ENCODE data around the gene MYEOV. TPM values are rescaled to one million over a fixed set of nuclear protein-coding genes. Genes with fewer than 3 reads are reported as not detected.

Gene MYEOV
- total and polyA plus RNA-seq, 4 donors = 0.79 to 0.90 TPM; not detected in 2

- H3K9ac ChIP-seq (ENCODE audit: low read depth in 1 of 2, low read length in 2 of 2) = no peak overlapping the region
- DNase-seq (ENCODE audit: low spot score) = no peak
- H3K36me3 ChIP-seq (ENCODE audit: control insufficient read depth in 4 of 4, insufficient read depth in 3 of 4, low read depth in 1 of 4, low read length in 3 of 4) = no peaks in the 10 kb centered on the region
- peaks cover 7 to 22% (median 17%) of the 10 kb centered on the region in 4 donors for H3K4me1 ChIP-seq (ENCODE audit: control insufficient read depth in 4 of 4, insufficient read depth in 4 of 4, low read length in 3 of 4)
- H3K27me3 ChIP-seq (ENCODE audit: control insufficient read depth in 4 of 4, insufficient read depth in 4 of 4, low read length in 3 of 4) = no peaks in the 10 kb centered on the region
- H3K9me3 ChIP-seq (ENCODE audit: control insufficient read depth in 4 of 4, low read length in 3 of 4) = no peaks in the 10 kb centered on the region
- no peak overlapping the region for H3K4me3 ChIP-seq (ENCODE audit: low read depth in 1 of 3, low read length in 3 of 3)
- TF ChIP-seq SP1 (IDR thresholded peaks at IDR 0.05) (no peak), NR2F2 (IDR thresholded peaks at IDR 0.05) (no peak), RAD21 (IDR thresholded peaks at IDR 0.05) (no peak), HNF4A (conservative IDR thresholded peaks at IDR 0.05) (no peak), YY1 (IDR thresholded peaks at IDR 0.05) (no peak), ZBTB33 (IDR thresholded peaks at IDR 0.05) (no peak), EGR1 (IDR thresholded peaks at IDR 0.05; ENCODE audit: low read depth in 2 of 2) (no peak)
- TF ChIP-seq, protein P1, sequence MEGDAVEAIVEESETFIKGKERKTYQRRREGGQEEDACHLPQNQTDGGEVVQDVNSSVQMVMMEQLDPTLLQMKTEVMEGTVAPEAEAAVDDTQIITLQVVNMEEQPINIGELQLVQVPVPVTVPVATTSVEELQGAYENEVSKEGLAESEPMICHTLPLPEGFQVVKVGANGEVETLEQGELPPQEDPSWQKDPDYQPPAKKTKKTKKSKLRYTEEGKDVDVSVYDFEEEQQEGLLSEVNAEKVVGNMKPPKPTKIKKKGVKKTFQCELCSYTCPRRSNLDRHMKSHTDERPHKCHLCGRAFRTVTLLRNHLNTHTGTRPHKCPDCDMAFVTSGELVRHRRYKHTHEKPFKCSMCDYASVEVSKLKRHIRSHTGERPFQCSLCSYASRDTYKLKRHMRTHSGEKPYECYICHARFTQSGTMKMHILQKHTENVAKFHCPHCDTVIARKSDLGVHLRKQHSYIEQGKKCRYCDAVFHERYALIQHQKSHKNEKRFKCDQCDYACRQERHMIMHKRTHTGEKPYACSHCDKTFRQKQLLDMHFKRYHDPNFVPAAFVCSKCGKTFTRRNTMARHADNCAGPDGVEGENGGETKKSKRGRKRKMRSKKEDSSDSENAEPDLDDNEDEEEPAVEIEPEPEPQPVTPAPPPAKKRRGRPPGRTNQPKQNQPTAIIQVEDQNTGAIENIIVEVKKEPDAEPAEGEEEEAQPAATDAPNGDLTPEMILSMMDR (IDR thresholded peaks at IDR 0.05; ENCODE audit: low read depth, low read length, missing input control) = no peak
- H3K27ac ChIP-seq (ENCODE audit: low read depth in 1 of 2, low read length in 2 of 2) = no peak overlapping the region
- WGBS = 88% methylated on average over 13 of the region's 13 CpGs
Measured at GRCh38 chr11:69301455-69302401, 7.8 kb downstream of the MYEOV start.

DNA sequence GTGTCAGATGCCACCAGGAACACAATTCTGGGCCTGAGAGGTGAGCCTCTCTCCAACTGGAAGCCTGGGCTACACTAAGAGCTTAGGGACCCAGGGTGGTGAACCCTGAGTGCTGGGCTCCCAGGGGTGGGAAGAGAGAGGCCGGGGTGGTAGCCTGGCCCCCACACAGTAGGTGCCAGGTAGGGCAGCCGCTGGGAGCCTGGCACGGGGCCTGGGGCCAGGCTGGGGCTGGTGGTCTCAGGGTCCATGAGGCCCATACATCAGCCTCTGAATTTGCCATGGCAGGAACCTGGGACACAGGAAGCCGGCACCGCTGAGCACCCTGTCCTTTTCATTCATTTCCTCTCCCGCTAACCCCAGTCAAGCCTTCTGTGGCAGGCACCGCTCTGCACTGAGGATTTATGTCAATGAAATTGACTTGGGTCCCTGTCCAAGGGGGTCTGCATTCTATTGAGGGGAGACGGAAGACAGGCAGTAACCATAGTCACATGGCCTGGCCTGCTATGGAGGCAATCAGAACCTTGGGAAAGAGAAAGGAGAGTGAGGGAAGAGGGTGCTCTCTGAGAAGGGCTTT is 8.6 kb downstream of the MYEOV start:
- no peak overlapping the region for H3K9ac ChIP-seq (ENCODE audit: low read depth in 1 of 2, low read length in 2 of 2)
- no peak overlapping the region for H3K27ac ChIP-seq (ENCODE audit: low read depth in 1 of 2, low read length in 2 of 2)
- H3K4me1 ChIP-seq (ENCODE audit: control insufficient read depth in 4 of 4, insufficient read depth in 4 of 4, low read length in 3 of 4) = peaks cover 6 to 22% (median 15%) of the 10 kb centered on the region in 4 donors
- 92% methylated on average over 8 of the region's 8 CpGs for WGBS
- no peak for TF ChIP-seq FOXA1 (IDR thresholded peaks at IDR 0.05)
- TF ChIP-seq MAX (IDR thresholded peaks at IDR 0.05) = no peak
- TF ChIP-seq REST (IDR thresholded peaks at IDR 0.05) = no peak
- no peak for TF ChIP-seq FOXA2 (IDR thresholded peaks at IDR 0.05)
- no peak for TF ChIP-seq NR2F2 (IDR thresholded peaks at IDR 0.05)
- TF ChIP-seq HNF4A (conservative IDR thresholded peaks at IDR 0.05) = no peak
- TF ChIP-seq GABPA (IDR thresholded peaks at IDR 0.05 in 1 of 2, conservative IDR thresholded peaks at IDR 0.05 in 1 of 2) = no peak
- TF ChIP-seq SP1 (IDR thresholded peaks at IDR 0.05) = no peak
- TF ChIP-seq, protein P2, sequence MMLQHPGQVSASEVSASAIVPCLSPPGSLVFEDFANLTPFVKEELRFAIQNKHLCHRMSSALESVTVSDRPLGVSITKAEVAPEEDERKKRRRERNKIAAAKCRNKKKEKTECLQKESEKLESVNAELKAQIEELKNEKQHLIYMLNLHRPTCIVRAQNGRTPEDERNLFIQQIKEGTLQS (IDR thresholded peaks at IDR 0.05) = no peak
- no peak for TF ChIP-seq EGR1 (IDR thresholded peaks at IDR 0.05; ENCODE audit: low read depth in 2 of 2)
- no peak for TF ChIP-seq RAD21 (IDR thresholded peaks at IDR 0.05)
- TF ChIP-seq JUND (IDR thresholded peaks at IDR 0.05) = no peak
- no peak for TF ChIP-seq RXRA (IDR thresholded peaks at IDR 0.05)
- TF ChIP-seq, protein P1 (IDR thresholded peaks at IDR 0.05; ENCODE audit: low read depth, low read length, missing input control) = no peak
- TF ChIP-seq HNF4G (IDR thresholded peaks at IDR 0.05) = no peak
- no peak overlapping the region for H3K4me3 ChIP-seq (ENCODE audit: low read depth in 1 of 3, low read length in 3 of 3)
- H3K27me3 ChIP-seq (ENCODE audit: control insufficient read depth in 4 of 4, insufficient read depth in 4 of 4, low read length in 3 of 4) = no peaks in the 10 kb centered on the region
- H3K9me3 ChIP-seq (ENCODE audit: control insufficient read depth in 4 of 4, low read length in 3 of 4) = no peaks in the 10 kb centered on the region
- no peaks in the 10 kb centered on the region for H3K36me3 ChIP-seq (ENCODE audit: control insufficient read depth in 4 of 4, insufficient read depth in 3 of 4, low read depth in 1 of 4, low read length in 3 of 4)
- no peak for DNase-seq (ENCODE audit: low spot score)
